Measurements from ENCODE around the gene RARRES2.
A peak's percentile ranks its signal among the peaks of the same experiment; 100 is the strongest.

The RARRES2 gene

DNA sequence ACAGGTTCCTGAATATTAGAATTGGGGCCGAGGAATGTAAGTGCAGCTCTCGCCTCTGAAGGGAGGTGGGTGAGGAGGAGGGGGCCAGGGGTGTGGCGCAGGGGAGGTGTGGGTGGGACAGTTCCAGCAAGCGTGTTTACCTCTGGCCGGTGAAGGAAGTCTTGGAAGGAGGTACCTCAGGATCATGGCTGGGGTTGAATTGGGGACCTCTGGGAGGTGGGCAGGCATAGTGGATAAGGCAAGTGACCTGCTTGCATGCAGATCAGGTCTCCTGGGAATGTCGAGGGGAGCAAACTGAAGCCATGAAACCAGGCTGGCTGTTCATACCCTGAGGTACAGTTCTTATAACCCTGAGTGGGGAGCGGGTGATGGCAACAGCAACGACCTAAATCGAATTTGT, 39.7 kb upstream of the RARRES2 start:
- Mint-ChIP-seq H3K27ac (no peak overlapping the region), H3K27me3 (no peaks in the 10 kb centered on the region), H3K9me3 (no peaks in the 10 kb centered on the region), H3K36me3 (ENCODE audit: low read depth) (peaks cover 19% of the 10 kb centered on the region), H3K4me3 (no peak overlapping the region), H3K4me1 (ENCODE audit: low read depth) (peaks cover 76% of the 10 kb centered on the region)
- intact Hi-C loops (cut with micrococcal nuclease): loop anchor here (2.0 kb wide), 1 partner anchor 16 kb away; no protein-coding TSS in a partner anchor

- Mint-ChIP-seq H3K36me3 (ENCODE audit: low read depth) (peaks cover 19% of the 10 kb centered on the region), H3K27me3 (no peaks in the 10 kb centered on the region), H3K4me1 (ENCODE audit: low read depth) (peaks cover 81% of the 10 kb centered on the region), H3K9me3 (no peaks in the 10 kb centered on the region), H3K27ac (peak overlapping the region; percentile 88), H3K4me3 (peak overlapping the region; percentile 85)
- intact Hi-C loops (cut with micrococcal nuclease): loop anchor here (2.0 kb wide), 1 partner anchor 16 kb away; no protein-coding TSS in a partner anchor
Measured at GRCh38 chr7:150380463-150380862, 39.0 kb upstream of the RARRES2 start.

- Mint-ChIP-seq H3K9me3 (no peaks in the 10 kb centered on the region), H3K4me3 (peak overlapping the region; percentile 85), H3K4me1 (ENCODE audit: low read depth) (peaks cover 79% of the 10 kb centered on the region), H3K36me3 (ENCODE audit: low read depth) (peaks cover 21% of the 10 kb centered on the region), H3K27me3 (no peaks in the 10 kb centered on the region), H3K27ac (peak overlapping the region; percentile 88)
- intact Hi-C loops (cut with micrococcal nuclease): loop anchor here (2.0 kb wide), 1 partner anchor 15 kb away; no protein-coding TSS in a partner anchor
Measured at GRCh38 chr7:150379441-150380379, 38.3 kb upstream of the RARRES2 start.

DNA sequence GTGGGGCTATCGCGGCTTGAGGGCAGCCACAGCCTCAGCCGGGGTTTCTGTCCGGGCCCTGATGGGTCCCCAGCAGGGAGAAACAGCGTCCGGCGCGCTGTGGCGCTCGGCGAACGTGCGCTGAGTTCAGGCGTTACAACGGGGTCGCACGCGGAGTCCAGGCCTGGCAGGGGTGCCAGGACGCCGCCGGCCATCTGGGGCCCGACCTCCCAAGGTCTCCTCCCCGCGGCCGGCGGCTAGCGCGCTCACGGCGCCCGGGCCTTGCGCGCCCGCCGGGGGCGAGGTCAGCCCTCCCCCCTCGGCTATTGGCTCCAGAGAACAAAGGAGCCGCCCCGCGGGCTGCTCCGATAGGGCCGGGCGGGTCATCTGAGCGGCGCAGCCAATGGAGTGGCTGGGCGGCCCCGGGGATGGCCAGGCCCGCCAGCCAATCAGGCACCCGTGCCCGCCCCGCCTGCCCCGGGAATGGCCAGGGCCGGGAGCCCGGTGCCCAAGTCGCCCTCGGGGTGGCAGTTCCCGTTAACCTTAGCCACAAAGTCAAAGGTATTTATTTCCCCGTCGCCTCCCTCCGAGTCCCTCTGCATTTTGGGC, 37.5 kb upstream of the RARRES2 start, which contains the start of gene ZNF775:
Gene ZNF775 (plus strand): TSS at position 478 of the 588 bp plus-strand sequence. CDS start 9,141 bp downstream, outside the sequence.
- peak within 1 kb of the TSS; percentile 85 for H3K4me3 Mint-ChIP-seq
- H3K9me3 Mint-ChIP-seq: no peaks in the 10 kb centered on the region
- H3K27ac Mint-ChIP-seq: peak within 1 kb of the TSS; percentile 88
- H3K27me3 Mint-ChIP-seq: no peaks in the 10 kb centered on the region
- intact Hi-C loops (cut with micrococcal nuclease): loop anchor here (1.0 kb wide), 1 partner anchor 10 kb away; no protein-coding TSS in a partner anchor
- peaks cover 28% of the 10 kb centered on the region for H3K36me3 Mint-ChIP-seq (ENCODE audit: low read depth)
- peaks cover 79% of the 10 kb centered on the region for H3K4me1 Mint-ChIP-seq (ENCODE audit: low read depth)

DNA sequence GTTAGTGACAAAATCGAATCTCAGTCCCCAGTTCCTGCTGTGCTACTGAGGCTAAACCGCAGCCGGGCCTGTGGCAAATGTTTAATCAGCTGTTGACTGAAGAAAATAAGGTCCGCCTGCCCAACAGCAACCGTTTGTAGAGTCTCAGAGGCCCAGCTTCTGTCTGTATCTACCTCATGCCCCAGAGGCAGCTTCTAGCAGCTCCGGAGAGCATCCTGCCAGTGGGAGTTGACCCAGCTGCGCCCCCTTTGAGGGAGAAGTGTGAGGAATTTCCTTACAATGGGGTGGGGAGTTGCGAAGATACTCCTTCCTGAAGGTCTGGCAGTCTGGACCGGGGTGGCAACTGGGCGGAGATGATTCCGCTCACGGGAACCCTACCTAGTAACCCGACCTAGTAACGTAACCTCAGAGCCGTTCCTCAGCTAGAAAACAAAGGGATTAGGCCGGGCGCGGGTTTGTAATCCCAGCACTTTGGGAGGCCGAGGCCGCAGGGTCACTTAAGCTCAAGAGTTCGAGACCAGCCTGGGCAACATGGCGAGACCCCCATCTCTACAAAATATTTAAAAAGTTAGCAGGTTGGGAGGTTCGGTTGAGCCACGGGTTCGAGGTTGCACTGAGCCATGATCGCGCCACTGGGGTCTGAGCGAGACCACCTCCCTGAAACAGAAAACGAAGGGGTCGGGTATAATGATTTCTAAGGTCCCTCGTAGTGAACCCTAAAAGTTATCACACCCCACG, 36.9 kb upstream of the RARRES2 start:
- peaks cover 76% of the 10 kb centered on the region for H3K4me1 Mint-ChIP-seq (ENCODE audit: low read depth)
- H3K4me3 Mint-ChIP-seq: peak overlapping the region; percentile 71
- H3K27ac Mint-ChIP-seq: peak overlapping the region; percentile 88
- peaks cover 35% of the 10 kb centered on the region for H3K36me3 Mint-ChIP-seq (ENCODE audit: low read depth)
- no peaks in the 10 kb centered on the region for H3K9me3 Mint-ChIP-seq
- intact Hi-C loops (cut with micrococcal nuclease): loop anchor here (1.0 kb wide), 1 partner anchor 9 kb away; no protein-coding TSS in a partner anchor
- H3K27me3 Mint-ChIP-seq: no peaks in the 10 kb centered on the region

GRCh38 chr7:150377635-150378034, 36.2 kb upstream of the RARRES2 start:
- peak overlapping the region; percentile 88 for H3K27ac Mint-ChIP-seq
- H3K27me3 Mint-ChIP-seq: no peaks in the 10 kb centered on the region
- no peak overlapping the region for H3K4me3 Mint-ChIP-seq
- intact Hi-C loops (cut with micrococcal nuclease): loop anchor here (1.0 kb wide), 1 partner anchor 8 kb away; no protein-coding TSS in a partner anchor
- H3K9me3 Mint-ChIP-seq: no peaks in the 10 kb centered on the region
- peaks cover 80% of the 10 kb centered on the region for H3K4me1 Mint-ChIP-seq (ENCODE audit: low read depth)
- H3K36me3 Mint-ChIP-seq (ENCODE audit: low read depth): peaks cover 42% of the 10 kb centered on the region

- Mint-ChIP-seq H3K36me3 (ENCODE audit: low read depth) (peaks cover 42% of the 10 kb centered on the region), H3K4me3 (no peak overlapping the region), H3K27ac (peak overlapping the region; percentile 88), H3K9me3 (no peaks in the 10 kb centered on the region), H3K27me3 (no peaks in the 10 kb centered on the region), H3K4me1 (ENCODE audit: low read depth) (peaks cover 80% of the 10 kb centered on the region)
- intact Hi-C loops (cut with micrococcal nuclease): no loop called here
Measured at GRCh38 chr7:150377196-150377595, 35.8 kb upstream of the RARRES2 start.

DNA sequence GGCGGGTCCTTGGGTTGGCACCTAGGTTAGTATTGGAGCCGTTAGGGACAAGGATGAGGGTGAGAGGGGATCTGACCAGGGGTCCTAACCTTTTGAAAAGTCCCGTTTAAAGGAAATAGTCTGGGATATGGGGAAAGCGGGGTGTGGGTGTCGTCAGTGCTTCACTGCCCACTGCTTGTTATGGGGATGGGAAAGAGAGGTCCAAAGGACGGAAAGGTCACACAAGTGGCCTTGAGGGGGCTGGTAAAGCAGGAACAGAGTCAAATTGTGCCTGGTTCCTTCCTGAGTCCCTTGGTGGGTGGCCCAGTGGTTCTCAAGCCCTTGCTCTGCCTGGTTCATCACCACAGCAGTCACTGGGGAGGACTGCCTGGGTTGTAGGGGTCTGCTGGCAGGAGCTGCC, 35.1 kb upstream of the RARRES2 start:
- Mint-ChIP-seq H3K4me1 (ENCODE audit: low read depth) (peaks cover 73% of the 10 kb centered on the region), H3K36me3 (ENCODE audit: low read depth) (peaks cover 42% of the 10 kb centered on the region), H3K9me3 (no peaks in the 10 kb centered on the region), H3K27me3 (no peaks in the 10 kb centered on the region), H3K4me3 (no peak overlapping the region), H3K27ac (peak overlapping the region; percentile 88)
- intact Hi-C loops (cut with micrococcal nuclease): no loop called here

GRCh38 chr7:150375662-150376521, 34.5 kb upstream of the RARRES2 start:
- Mint-ChIP-seq H3K27me3 (no peaks in the 10 kb centered on the region), H3K9me3 (no peaks in the 10 kb centered on the region), H3K4me3 (no peak overlapping the region), H3K4me1 (ENCODE audit: low read depth) (peaks cover 70% of the 10 kb centered on the region), H3K27ac (peak overlapping the region; percentile 88), H3K36me3 (ENCODE audit: low read depth) (peaks cover 46% of the 10 kb centered on the region)
- intact Hi-C loops (cut with micrococcal nuclease): no loop called here

GRCh38 chr7:150374472-150374871, 33.0 kb upstream of the RARRES2 start:
- no peak overlapping the region for H3K4me3 Mint-ChIP-seq
- intact Hi-C loops (cut with micrococcal nuclease): no loop called here
- no peaks in the 10 kb centered on the region for H3K9me3 Mint-ChIP-seq
- no peaks in the 10 kb centered on the region for H3K27me3 Mint-ChIP-seq
- peaks cover 55% of the 10 kb centered on the region for H3K36me3 Mint-ChIP-seq (ENCODE audit: low read depth)
- peak overlapping the region; percentile 66 for H3K27ac Mint-ChIP-seq
- peaks cover 70% of the 10 kb centered on the region for H3K4me1 Mint-ChIP-seq (ENCODE audit: low read depth)

- peak overlapping the region; percentile 66 for H3K27ac Mint-ChIP-seq
- H3K9me3 Mint-ChIP-seq: no peaks in the 10 kb centered on the region
- no peaks in the 10 kb centered on the region for H3K27me3 Mint-ChIP-seq
- intact Hi-C loops (cut with micrococcal nuclease): no loop called here
- H3K4me3 Mint-ChIP-seq: no peak overlapping the region
- H3K4me1 Mint-ChIP-seq (ENCODE audit: low read depth): peaks cover 74% of the 10 kb centered on the region
- peaks cover 59% of the 10 kb centered on the region for H3K36me3 Mint-ChIP-seq (ENCODE audit: low read depth)
Measured at GRCh38 chr7:150374026-150374425, 32.6 kb upstream of the RARRES2 start.

DNA sequence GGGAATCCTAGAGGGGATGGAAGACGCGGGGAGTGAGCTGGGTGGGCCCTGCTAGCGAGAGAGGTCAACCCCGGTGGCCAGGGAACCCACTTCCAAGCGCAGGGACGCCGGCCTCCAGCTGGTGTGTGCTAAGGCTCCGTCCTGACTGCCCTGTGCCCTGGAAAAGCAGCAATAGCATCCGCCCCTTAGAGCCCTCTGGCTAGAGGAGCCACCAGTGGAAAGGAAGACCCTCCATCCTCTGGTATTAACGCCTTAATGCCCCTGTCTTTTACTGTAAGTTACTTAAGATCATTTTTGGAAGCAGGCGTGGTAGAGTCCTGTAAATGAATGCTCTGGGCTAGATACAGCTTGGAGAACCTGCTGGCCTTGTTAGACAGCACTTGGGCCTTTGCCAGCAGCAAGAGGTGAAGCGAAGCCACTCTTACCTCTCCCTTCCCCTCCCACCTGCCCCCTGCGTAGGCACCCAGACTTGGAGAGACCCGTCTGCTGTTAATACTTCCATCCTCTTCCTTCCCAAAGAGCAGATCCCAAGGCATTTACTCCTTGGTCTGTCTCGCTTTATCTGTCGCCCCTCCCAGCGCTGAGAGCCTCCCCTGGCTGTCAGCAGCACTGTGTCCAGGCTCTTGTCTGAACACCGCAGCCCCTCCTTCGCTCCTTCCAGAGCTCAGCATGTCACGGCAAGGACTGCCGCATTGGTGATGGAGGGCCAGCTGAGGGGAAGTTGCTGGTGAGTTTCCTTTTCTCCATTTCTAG, 31.8 kb upstream of the RARRES2 start:
- Mint-ChIP-seq H3K27ac (no peak overlapping the region), H3K27me3 (no peaks in the 10 kb centered on the region), H3K9me3 (no peaks in the 10 kb centered on the region), H3K36me3 (ENCODE audit: low read depth) (peaks cover 63% of the 10 kb centered on the region), H3K4me3 (no peak overlapping the region), H3K4me1 (ENCODE audit: low read depth) (peaks cover 73% of the 10 kb centered on the region)
- intact Hi-C loops (cut with micrococcal nuclease): no loop called here

All from dendritic cell treated with granulocyte-macrophage colony-stimulating factor and Interleukin-4, amounts not matched to agents 40 ng/mL and 50 ng/mL, for 4 days (primary cell).